ENCODE measurements around the gene OR52I1. TPM values are rescaled to one million over a fixed set of nuclear protein-coding genes. Genes with fewer than 3 reads are reported as not detected.

The OR52I1 gene
- total RNA-seq, 1 donor from 2014 or later = not detected

DNA sequence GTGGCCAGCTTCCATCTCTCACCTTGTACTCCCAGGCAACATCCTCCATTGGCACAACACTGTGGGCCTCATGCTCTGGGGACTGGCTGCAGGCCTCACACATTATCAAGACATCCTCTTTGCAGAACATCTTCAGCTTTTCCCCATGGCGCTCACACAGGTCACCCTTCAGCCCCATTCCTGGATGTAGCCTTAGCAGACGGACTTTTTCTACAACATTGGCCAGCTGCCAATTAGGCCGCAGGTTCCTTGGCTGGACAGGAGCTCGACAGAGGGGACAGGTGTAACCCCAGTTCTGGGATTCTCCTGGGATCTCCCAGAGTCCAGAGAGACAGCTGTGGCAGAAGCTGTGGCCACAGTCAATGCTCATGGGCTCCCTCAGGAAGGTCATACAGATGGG, 11.2 kb downstream of the OR52I1 start:
- H3K79me2 ChIP-seq (ENCODE audit: low read depth) = no peaks in the 10 kb centered on the region
- TF ChIP-seq EZH2 (IDR thresholded peaks at IDR 0.05) (no peak), EZH2phosphoT487 (IDR thresholded peaks at IDR 0.05) (no peak)
- TF ChIP-seq, protein P1, sequence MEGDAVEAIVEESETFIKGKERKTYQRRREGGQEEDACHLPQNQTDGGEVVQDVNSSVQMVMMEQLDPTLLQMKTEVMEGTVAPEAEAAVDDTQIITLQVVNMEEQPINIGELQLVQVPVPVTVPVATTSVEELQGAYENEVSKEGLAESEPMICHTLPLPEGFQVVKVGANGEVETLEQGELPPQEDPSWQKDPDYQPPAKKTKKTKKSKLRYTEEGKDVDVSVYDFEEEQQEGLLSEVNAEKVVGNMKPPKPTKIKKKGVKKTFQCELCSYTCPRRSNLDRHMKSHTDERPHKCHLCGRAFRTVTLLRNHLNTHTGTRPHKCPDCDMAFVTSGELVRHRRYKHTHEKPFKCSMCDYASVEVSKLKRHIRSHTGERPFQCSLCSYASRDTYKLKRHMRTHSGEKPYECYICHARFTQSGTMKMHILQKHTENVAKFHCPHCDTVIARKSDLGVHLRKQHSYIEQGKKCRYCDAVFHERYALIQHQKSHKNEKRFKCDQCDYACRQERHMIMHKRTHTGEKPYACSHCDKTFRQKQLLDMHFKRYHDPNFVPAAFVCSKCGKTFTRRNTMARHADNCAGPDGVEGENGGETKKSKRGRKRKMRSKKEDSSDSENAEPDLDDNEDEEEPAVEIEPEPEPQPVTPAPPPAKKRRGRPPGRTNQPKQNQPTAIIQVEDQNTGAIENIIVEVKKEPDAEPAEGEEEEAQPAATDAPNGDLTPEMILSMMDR (IDR thresholded peaks at IDR 0.05) = no peak
- H3K4me1 Mint-ChIP-seq = peaks cover 11% of the 10 kb centered on the region
- peaks cover 13% of the 10 kb centered on the region for H3F3A ChIP-seq (ENCODE audit: low read depth)
- no peak overlapping the region for H3K27ac ChIP-seq
- H3K36me3 ChIP-seq = no peaks in the 10 kb centered on the region
- no peaks in the 10 kb centered on the region for H4K20me1 ChIP-seq (ENCODE audit: low read depth)
- no peak overlapping the region for H2AFZ ChIP-seq (replicated peaks)
- no peak overlapping the region for H3K27ac Mint-ChIP-seq
- H3K9me3 ChIP-seq (ENCODE audit: low read depth) = no peaks in the 10 kb centered on the region
- no peak for DNase-seq (ENCODE audit: low spot score)
- no peak overlapping the region for H3K4me2 ChIP-seq
- no peak overlapping the region for H3K4me3 Mint-ChIP-seq
- no peaks in the 10 kb centered on the region for H3K9me3 Mint-ChIP-seq
- H3K4me1 ChIP-seq = peaks cover 4% of the 10 kb centered on the region
- peaks cover 13% of the 10 kb centered on the region for H3K36me3 Mint-ChIP-seq
- H3K27me3 Mint-ChIP-seq (ENCODE audit: insufficient read depth, low read depth) = no peaks in the 10 kb centered on the region
- H3K9ac ChIP-seq = no peak overlapping the region
- H3K27me3 ChIP-seq = no peaks in the 10 kb centered on the region
- H3K4me3 ChIP-seq = no peak overlapping the region

DNA sequence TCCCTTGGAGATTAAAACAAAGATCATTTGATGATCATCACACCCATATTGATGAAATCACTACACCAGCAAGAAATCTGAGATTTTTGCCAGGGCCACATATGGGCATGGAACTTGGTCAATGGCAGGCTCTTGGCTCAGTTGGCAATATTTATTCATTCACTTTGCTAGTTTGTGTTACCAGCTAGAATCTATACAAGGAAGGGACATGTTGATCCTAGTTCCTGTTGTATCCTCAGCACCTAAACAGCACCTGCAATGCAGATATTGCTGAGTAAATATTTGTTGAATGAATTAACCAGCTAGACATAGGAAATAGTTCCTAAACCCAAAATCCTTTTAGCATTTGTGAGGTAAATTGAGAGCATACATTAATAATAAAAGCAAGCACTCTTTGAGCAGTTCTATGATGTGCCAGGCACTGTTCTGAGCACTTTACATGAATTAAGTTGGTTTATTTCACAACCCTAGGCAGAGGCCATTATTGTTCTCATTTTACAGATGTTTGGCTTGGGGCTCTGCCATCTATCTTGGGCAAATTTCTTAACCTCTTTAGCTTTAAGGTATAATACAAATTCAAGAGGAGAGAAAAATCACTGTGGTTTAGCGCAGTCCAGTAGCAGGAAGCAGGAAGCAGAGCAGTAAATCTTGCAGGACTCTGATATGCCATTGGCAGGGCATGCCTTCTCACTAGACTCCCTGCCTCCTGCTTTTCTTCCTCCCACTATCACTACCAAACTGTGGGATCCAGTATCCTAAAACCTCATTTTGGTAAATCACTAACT, 12.6 kb downstream of the OR52I1 start:
- Histone ChIP-seq H3K4me2 (peak overlapping the region; percentile 82), H3F3A (ENCODE audit: low read depth) (peaks cover 13% of the 10 kb centered on the region), H4K20me1 (ENCODE audit: low read depth) (no peaks in the 10 kb centered on the region), H3K9ac (no peak overlapping the region), H3K79me2 (ENCODE audit: low read depth) (no peaks in the 10 kb centered on the region), H3K27ac (no peak overlapping the region), H3K4me1 (peaks cover 4% of the 10 kb centered on the region), H3K4me3 (peak overlapping the region; percentile 64), H3K27me3 (no peaks in the 10 kb centered on the region), H3K9me3 (ENCODE audit: low read depth) (no peaks in the 10 kb centered on the region), H3K36me3 (no peaks in the 10 kb centered on the region), H2AFZ (replicated peaks) (no peak overlapping the region)
- Mint-ChIP-seq H3K36me3 (peaks cover 5% of the 10 kb centered on the region), H3K9me3 (no peaks in the 10 kb centered on the region), H3K4me1 (peaks cover 11% of the 10 kb centered on the region), H3K27me3 (ENCODE audit: insufficient read depth, low read depth) (no peaks in the 10 kb centered on the region), H3K27ac (no peak overlapping the region), H3K4me3 (peak overlapping the region; percentile 93)
- TF ChIP-seq EZH2phosphoT487 (IDR thresholded peaks at IDR 0.05) = no peak
- TF ChIP-seq, protein P1 (IDR thresholded peaks at IDR 0.05) = no peak
- TF ChIP-seq EZH2 (IDR thresholded peaks at IDR 0.05) = no peak
- DNase-seq (ENCODE audit: low spot score) = no peak

- no peaks in the 10 kb centered on the region for H3K36me3 ChIP-seq
- Mint-ChIP-seq H3K27ac (peak overlapping the region; percentile 13), H3K9me3 (no peaks in the 10 kb centered on the region), H3K4me1 (peaks cover 12% of the 10 kb centered on the region), H3K4me3 (peak overlapping the region; percentile 93), H3K27me3 (ENCODE audit: insufficient read depth, low read depth) (no peaks in the 10 kb centered on the region), H3K36me3 (peaks cover 5% of the 10 kb centered on the region)
- no peaks in the 10 kb centered on the region for H3K79me2 ChIP-seq (ENCODE audit: low read depth)
- TF ChIP-seq EZH2phosphoT487 (IDR thresholded peaks at IDR 0.05) = no peak
- TF ChIP-seq, protein P1 (IDR thresholded peaks at IDR 0.05) = no peak
- no peak for TF ChIP-seq EZH2 (IDR thresholded peaks at IDR 0.05)
- H2AFZ ChIP-seq (replicated peaks) = peak overlapping the region; percentile 78
- peaks cover 4% of the 10 kb centered on the region for H3K4me1 ChIP-seq
- peak overlapping the region; percentile 64 for H3K4me3 ChIP-seq
- no peak overlapping the region for H3K9ac ChIP-seq
- H3K9me3 ChIP-seq (ENCODE audit: low read depth) = no peaks in the 10 kb centered on the region
- H3K4me2 ChIP-seq = peak overlapping the region; percentile 82
- H4K20me1 ChIP-seq (ENCODE audit: low read depth) = no peaks in the 10 kb centered on the region
- no peaks in the 10 kb centered on the region for H3K27me3 ChIP-seq
- no peak for DNase-seq (ENCODE audit: low spot score)
- peaks cover 13% of the 10 kb centered on the region for H3F3A ChIP-seq (ENCODE audit: low read depth)
- no peak overlapping the region for H3K27ac ChIP-seq
Measured at GRCh38 chr11:4607096-4607495, 13.3 kb downstream of the OR52I1 start.

Measured in neural progenitor cell (in vitro differentiated cells).